ENCODE measurements around the gene CHST6. TPM values are rescaled to one million over a fixed set of nuclear protein-coding genes. Genes with fewer than 3 reads are reported as not detected.

CHST6 gene
- total and polyA plus RNA-seq, 2 donors (not counting 3 experiments of a cell fraction or from before 2014, with no cell fraction given): 0.26 to 0.60 TPM

DNA sequence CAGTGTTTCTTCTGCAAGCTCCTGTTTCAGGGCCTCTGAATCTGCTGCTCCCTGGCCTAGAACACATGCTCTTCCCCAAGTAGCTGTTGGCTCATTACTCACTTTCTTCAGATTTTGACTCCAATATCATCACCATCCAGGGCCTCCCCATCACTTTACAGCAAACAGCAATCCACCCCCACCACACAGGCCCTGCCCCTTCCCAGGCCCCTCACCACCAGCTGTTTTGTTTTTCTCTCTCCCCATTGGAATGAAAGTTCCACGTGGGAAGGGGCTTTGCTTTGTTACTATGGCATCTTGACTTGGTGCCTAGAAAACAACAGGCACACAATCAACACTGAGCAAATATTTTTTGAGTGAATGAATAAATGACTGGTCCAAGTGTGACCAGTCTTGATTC, 34.8 kb downstream of the CHST6 start:
- DNase-seq (ENCODE audit: low read depth, low spot score) (no peak), FAIRE-seq (no peak)
- no peak for TF ChIP-seq JUN (IDR thresholded peaks at IDR 0.05; ENCODE audit: borderline replicate concordance, insufficient read depth, insufficient read length, low read depth)
- TF ChIP-seq, protein P1, sequence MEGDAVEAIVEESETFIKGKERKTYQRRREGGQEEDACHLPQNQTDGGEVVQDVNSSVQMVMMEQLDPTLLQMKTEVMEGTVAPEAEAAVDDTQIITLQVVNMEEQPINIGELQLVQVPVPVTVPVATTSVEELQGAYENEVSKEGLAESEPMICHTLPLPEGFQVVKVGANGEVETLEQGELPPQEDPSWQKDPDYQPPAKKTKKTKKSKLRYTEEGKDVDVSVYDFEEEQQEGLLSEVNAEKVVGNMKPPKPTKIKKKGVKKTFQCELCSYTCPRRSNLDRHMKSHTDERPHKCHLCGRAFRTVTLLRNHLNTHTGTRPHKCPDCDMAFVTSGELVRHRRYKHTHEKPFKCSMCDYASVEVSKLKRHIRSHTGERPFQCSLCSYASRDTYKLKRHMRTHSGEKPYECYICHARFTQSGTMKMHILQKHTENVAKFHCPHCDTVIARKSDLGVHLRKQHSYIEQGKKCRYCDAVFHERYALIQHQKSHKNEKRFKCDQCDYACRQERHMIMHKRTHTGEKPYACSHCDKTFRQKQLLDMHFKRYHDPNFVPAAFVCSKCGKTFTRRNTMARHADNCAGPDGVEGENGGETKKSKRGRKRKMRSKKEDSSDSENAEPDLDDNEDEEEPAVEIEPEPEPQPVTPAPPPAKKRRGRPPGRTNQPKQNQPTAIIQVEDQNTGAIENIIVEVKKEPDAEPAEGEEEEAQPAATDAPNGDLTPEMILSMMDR (IDR thresholded peaks at IDR 0.05; ENCODE audit: extremely low read depth in 1 of 2, insufficient read depth in 1 of 2, low read depth in 1 of 2, low read length in 2 of 2): no peak
- TF ChIP-seq, protein P2, sequence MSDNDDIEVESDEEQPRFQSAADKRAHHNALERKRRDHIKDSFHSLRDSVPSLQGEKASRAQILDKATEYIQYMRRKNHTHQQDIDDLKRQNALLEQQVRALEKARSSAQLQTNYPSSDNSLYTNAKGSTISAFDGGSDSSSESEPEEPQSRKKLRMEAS (IDR thresholded peaks at IDR 0.05; ENCODE audit: insufficient read depth, insufficient read length): no peak
- no peak for TF ChIP-seq MYC (IDR thresholded peaks at IDR 0.05; ENCODE audit: low read depth, low read length)
- TF ChIP-seq POLR2AphosphoS5 (IDR thresholded peaks at IDR 0.05; ENCODE audit: insufficient read depth, low read depth, low read length): no peak
- TF ChIP-seq EZH2 (IDR thresholded peaks at IDR 0.05; ENCODE audit: borderline replicate concordance, low read depth, low read length, severe bottlenecking): no peak
- no peak for TF ChIP-seq POLR2A (IDR thresholded peaks at IDR 0.05; ENCODE audit: low read depth, low read length)
- no peak for TF ChIP-seq GATA2 (IDR thresholded peaks at IDR 0.05; ENCODE audit: insufficient read depth, insufficient read length, low read depth, low read length)
- TF ChIP-seq FOS (IDR thresholded peaks at IDR 0.05; ENCODE audit: borderline replicate concordance, insufficient read depth, low read length): no peak
- Histone ChIP-seq H3K79me2 (ENCODE audit: control insufficient read depth, insufficient read depth, low read length) (peaks cover 78% of the 10 kb centered on the region), H3K9me3 (replicated peaks; ENCODE audit: control insufficient read depth, insufficient read depth, low read length) (no peaks in the 10 kb centered on the region), H3K4me1 (ENCODE audit: control insufficient read depth, extremely low read depth, insufficient read depth, low read length) (peaks cover 10% of the 10 kb centered on the region), H3K36me3 (ENCODE audit: control insufficient read depth in 2 of 2, extremely low read depth in 1 of 2, insufficient read depth in 2 of 2, low read length in 2 of 2) (no peaks in the 10 kb centered on the region), H3K27ac (ENCODE audit: insufficient read depth, low read depth, low read length) (no peak overlapping the region), H3K9ac (replicated peaks; ENCODE audit: extremely low read depth, insufficient read depth, low read length) (no peak overlapping the region), H3K27me3 (ENCODE audit: control insufficient read depth in 2 of 2, insufficient read depth in 2 of 2, low read length in 2 of 2) (no peaks in the 10 kb centered on the region), H3K4me2 (ENCODE audit: insufficient read depth, low read length) (no peak overlapping the region), H4K20me1 (replicated peaks; ENCODE audit: control insufficient read depth, extremely low read depth, insufficient read depth, low read length) (no peaks in the 10 kb centered on the region), H3K4me3 (replicated peaks in 1 of 3; ENCODE audit: insufficient read depth in 1 of 3, low read depth in 1 of 3, low read length in 3 of 3) (no peak overlapping the region), H3K9me1 (replicated peaks; ENCODE audit: control insufficient read depth, extremely low read depth, insufficient read depth, low read length) (no peaks in the 10 kb centered on the region), H2AFZ (ENCODE audit: low read depth, low read length) (no peak overlapping the region)
- POLR2A ChIA-PET: no interaction called here
- no TSS peak for BruUV-seq (replicated peaks)
- intact Hi-C loops (cut with micrococcal nuclease): loop anchor here (5.0 kb wide), 2 partner anchors 187 to 208 kb away; partner anchors contain the start of genes BCAR1, KARS1 and TERF2IP
- CTCF ChIA-PET: interaction anchor here (0.5 to 1.0 kb wide), 2 partner anchors 28 to 261 kb away, joined by 3 to 5 read pairs; no protein-coding TSS in a partner anchor
- dilution Hi-C loops (cut with MboI; ENCODE audit: extremely low pct_ligation_motif_present, low sequenced_read_pairs): no loop called here
